GM18951 (cell line): ENCODE data around the gene ACADS.

Experiments
- POLR2A ChIP-seq: IDR thresholded peaks from 4 replicates; pipeline ENCODE4 v1.6.1; 2011; ENCODE audit warnings: mild to moderate bottlenecking; ENCODE audit not compliant: insufficient read length, insufficient read depth; ENCODE audit errors: extremely low read depth
- in situ Hi-C: fragments of 300-500 bp; cut with MboI; formaldehyde crosslinking; loops from one replicate; pipeline ENCODE4 v1.12.0; 2022; ENCODE audit warnings: low sequenced_read_pairs, mixed read lengths, inconsistent platforms; ENCODE audit not compliant: unreplicated experiment

ACADS gene

GRCh38 chr12:120784804-120785203, 59.2 kb downstream of the ACADS start:
- in situ Hi-C loops, result no loop called here
- no peak for TF ChIP-seq POLR2A

GRCh38 chr12:120787889-120788288, 62.3 kb downstream of the ACADS start:
- in situ Hi-C loops, result no loop called here
- TF ChIP-seq POLR2A, result no peak
